HG03039 (cell line): ENCODE data around the gene CYP4A22.
"Not testable (repeated sequence)": the region's sequence is repeated elsewhere in the genome, so short reads cannot be mapped to it uniquely, and the experiment has no call there.

Source experiments
- ATAC-seq: cut with Tn5 transposase; IDR thresholded peaks from one replicate; pipeline ENCODE4 v1.9.1; 2021; ENCODE audit warnings: mild to moderate bottlenecking, moderate library complexity; ENCODE audit not compliant: unreplicated experiment

CYP4A22 gene, protein sequence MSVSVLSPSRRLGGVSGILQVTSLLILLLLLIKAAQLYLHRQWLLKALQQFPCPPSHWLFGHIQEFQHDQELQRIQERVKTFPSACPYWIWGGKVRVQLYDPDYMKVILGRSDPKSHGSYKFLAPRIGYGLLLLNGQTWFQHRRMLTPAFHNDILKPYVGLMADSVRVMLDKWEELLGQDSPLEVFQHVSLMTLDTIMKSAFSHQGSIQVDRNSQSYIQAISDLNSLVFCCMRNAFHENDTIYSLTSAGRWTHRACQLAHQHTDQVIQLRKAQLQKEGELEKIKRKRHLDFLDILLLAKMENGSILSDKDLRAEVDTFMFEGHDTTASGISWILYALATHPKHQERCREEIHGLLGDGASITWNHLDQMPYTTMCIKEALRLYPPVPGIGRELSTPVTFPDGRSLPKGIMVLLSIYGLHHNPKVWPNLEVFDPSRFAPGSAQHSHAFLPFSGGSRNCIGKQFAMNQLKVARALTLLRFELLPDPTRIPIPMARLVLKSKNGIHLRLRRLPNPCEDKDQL

DNA sequence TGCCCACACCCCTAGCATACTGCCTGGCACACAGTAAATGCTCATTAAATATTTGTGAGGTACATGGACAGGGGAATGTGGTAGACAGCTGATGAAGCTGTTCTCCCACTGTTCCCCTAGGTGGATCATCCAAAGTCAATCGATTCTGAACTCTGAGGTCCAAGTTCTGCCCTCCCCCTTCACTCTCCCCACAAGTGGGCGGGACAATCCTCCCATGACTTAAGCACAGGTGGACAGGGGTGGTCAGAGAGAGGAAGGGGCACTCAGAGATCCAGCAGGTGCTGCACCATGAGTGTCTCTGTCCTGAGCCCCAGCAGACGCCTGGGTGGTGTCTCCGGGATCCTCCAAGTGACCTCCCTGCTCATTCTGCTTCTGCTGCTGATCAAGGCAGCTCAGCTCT lies at the start of gene CYP4A22:
TSS of gene CYP4A22 (plus strand) at position 244 of the 400 bp plus-strand sequence. CDS start at position 289, 45 bp downstream.
- ATAC-seq = no peak

DNA sequence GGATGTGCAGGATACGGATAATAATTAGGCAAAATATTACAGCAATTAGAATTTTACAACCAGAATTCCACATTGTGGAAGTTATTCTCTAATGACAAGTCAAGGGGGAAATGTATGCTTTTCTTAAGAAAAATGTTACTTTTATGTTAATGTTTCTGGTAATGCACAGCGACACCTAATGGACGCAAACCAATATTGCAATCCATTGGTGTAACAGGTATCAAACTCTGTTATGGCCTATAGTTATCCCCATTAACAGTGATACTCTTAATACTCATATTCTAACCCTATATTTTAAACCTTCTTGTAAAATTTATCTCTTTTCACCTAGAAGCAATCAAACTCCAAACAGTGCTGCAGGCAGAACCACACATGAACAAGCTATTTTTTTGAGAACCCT lies 47.9 kb upstream of the CYP4A22 start:
- not testable (repeated sequence) for ATAC-seq

DNA sequence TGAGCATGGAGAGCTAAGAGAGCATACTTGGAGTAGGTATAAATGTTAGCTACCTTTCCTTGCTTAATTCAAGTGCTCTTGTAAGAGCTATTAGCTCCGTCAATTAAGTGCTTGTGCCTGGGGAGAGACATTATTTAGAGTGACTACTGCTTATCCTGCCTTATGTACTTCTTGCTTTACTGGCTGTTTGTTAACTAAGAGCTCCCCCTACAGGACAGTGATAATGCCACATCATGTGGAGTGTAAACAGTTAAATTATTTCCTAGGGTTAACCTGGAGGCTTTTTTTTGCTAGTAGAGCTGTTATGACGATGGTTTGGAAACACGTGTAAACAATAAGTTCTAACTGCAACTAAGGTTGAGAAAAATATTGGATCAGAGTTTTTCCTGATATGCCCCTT lies 45.8 kb upstream of the CYP4A22 start:
- ATAC-seq = not testable (repeated sequence)

DNA sequence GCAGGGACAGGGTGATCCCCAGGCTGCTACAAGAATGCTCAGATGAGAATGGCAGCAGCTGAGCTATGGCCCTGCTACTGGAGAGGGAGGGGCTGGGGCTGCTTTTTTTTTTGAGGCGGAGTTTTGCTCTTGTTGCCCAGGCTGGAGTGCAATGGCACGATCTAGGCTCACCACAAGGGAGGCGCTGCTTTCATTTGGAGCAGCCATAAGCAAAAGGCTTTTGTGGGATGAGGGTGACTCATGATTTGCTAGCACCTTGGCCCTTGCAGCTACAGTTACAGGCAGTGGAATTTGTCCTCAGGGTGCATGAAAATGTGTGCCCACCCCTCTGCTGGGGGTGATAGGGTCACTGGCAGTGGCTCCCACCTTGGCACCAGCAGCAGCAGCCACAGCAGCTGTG lies 32.4 kb upstream of the CYP4A22 start:
- no peak for ATAC-seq

DNA sequence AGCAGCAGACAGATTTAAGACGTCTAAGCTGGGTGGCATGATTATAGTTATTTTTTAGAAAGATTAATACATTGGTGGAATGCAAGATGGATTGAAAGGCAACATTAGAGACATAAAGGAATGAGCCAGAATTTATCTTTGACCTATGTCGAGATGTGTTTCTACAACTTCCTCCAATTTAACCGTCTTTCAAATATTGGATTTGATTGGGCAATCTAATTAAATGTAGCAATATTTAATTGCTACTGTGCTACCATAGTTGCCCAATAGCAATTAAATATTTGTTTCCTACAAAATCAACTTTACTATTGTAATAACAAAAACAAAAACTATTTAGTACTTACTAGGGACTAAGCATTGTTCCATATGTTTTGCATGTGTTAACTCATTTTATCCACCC lies 30.4 kb upstream of the CYP4A22 start:
- no peak for ATAC-seq

DNA sequence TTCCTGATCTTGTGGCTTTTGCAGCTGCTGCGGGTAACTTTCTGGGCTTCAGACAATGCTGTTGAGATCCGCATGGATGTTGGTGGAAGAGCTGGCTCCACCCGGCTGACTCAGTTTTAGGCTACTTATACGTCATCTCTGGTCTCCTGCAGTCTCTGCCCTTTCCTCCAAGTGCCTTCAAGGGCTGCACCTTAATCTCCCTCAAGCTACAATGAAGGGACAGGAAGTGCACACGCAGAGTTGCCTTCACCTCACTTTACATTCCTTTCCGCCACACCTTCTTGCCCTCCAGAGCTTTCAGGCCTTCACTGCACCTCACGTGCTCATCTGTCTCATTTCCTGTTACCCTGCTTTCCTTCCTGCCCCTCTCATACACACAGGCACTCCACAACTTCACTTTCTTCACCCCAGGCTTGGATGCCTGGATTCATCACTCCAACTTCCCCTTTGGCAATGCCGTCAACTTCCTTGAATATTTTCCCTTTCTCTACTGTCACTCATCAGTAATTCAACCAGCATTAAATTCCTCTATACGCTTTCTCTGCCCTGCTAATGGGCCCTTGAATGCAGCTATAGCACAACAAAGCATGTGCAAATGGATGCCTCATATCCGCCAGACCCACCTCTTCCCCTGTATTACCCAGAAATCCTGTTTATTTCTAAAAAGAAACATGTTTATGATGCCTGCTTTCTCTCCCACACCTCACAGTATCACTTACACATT lies 29.2 kb upstream of the CYP4A22 start:
- ATAC-seq = not testable (repeated sequence)

DNA sequence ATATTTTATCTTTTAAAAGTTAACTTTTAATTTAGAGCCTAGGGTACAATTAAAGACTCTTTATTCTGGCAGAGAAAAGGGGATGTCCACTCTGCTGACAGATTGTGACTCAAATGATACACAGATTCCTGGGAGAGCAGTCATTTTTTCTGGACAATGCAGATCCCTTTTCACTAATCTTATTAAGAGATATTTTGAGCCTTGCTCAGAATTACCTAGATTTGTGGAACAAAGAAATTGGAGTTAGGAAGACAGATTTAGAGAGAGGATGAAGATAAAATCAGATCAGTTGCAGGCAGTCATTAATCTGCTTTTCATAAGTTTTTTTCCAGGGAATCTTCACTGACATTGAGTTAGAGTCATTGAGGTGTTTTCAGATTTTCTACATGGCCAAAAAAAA lies 27.8 kb upstream of the CYP4A22 start:
- not testable (repeated sequence) for ATAC-seq

DNA sequence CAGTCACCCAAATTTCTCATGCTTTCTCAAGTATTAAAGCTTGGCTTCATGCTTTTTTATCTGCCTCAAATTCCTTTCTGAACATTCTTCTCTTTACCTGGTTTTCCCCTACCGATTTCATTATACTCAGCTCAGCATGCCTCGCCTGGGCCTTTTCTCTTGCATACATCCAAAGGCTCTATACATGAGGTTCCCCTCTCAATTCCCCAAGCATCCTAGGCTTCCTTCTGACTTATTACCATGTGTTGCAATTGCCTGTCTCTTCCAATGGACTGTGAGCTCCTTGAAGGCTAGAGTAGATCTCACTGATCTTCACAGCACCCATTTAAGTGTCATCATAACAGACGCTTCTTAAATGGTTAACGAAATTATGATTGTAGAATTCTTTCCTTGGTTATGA lies 24.1 kb upstream of the CYP4A22 start:
- ATAC-seq = no peak

DNA sequence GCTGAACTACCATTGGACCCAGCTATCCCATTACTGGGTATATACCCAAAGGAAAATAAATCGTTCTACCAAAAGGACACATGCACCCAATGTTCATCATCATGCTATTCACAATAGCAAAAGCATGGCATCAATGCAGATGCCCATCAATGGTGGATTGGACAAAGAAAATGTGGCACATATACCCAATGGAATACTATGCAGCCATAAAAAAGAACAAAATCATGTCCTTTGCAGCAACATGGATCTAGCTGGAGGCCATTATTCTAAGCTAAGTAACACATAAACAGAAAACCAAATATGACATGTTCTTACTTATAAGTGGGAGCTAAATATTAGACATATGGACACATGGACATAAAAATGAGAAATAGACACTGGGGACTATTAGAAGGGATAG lies 16.2 kb upstream of the CYP4A22 start:
- not testable (repeated sequence) for ATAC-seq

DNA sequence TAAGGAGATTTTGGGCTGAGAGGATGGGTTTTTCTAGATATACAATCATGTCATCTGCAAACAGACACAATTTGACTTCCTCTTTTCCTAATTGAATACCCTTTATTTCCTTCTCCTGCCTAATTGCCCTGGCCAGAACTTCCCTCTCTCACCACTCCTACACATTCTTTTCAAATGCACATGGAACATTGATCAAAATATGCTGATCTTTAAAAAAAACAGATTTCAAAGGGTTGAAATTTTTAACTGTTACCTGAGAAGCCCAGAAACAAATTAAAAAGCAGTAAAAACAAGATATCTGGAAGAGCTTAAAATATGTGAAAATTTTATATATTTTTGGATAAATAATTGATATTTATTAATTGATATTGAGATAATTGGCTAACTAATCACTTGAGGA lies 12.4 kb upstream of the CYP4A22 start:
- ATAC-seq = not testable (repeated sequence)

DNA sequence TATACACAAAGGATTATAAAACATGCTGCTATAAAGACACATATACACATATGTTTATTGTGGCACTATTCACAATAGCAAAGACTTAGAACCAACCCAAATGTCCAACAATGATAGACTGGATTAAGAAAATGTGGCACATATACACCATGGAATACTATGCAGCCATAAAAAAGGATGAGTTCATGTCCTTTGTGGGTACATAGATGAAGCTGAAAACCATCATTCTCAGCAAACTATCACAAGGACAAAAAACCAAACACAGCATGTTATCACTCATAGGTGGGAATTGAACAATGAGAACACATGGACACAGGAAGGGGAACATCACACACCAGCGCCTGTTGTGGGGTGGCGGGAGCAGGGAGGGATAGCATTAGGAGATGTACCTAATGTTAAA lies 10.2 kb upstream of the CYP4A22 start:
- ATAC-seq = not testable (repeated sequence)

DNA sequence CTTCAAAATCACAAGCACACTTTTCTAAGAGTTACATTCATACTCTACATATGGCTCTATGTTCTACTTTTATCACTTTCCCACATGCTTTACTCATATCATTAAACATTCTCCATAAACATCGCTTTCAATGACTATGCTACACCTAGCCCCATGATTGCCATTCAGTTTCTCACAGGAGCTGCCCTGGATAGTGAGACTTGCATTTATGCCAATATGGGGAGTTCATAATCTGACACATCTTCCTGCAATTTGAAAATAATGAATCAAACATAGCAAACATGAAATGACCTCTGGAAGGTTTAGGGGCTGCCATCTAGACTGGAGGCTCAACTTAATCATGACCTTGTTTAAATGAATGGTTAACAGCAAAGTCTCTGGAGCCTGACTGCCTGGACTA lies 9.0 kb upstream of the CYP4A22 start:
- no peak for ATAC-seq

DNA sequence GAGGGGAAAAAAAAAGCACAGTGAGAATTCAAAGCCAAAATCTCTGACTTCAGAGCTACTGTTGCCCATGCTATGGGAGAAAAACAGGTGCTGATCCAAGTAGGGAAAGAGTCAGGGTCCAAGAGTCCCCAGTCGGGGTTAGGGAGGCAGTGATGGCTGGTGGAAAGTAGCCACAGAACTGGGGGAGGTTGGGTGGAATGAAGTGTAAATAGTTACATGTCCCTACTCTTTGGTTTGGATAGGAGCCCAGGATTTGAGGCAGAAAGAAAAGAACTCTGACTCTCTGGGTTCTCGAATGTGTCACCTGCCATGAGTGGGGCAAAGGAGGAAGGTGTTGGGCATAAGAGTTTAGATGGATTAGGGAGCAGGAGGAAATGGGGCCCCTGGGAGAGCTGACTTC lies 8.4 kb upstream of the CYP4A22 start:
- not testable (repeated sequence) for ATAC-seq

DNA sequence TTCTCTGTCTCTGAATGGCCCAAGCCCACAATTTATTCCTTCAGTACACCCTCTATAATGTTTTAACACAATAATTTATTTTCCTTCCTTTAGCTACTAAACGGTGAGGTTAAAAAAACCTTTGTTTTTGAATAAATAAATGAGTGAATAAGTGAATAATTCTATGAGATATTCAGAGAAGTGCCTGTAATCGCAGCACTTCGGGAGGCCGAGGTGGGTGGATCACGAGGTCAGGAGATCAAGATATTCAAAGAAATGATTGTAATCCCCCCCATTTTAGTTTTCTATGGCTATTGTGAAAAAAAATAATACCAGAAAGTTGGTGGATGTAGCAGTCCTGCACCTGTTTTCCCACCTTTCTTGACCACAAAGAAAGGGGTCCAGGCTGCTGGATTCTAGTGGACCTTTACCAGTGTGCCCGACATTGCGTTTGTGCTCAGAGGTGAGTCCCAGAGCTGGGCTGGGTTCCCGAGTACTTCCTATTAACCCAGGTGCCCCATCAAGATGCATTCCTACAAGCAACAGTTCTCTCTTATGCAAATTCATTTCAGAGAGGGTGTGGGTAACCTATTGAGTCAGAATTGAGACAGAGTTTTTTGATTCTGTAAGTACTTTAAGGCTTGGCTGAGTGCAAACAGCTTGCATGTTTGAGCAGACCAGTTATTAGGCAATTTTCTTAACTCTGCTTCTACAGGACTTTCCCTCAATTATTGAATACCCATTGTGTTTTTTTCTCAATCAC lies 7.6 kb upstream of the CYP4A22 start:
- not testable (repeated sequence) for ATAC-seq

DNA sequence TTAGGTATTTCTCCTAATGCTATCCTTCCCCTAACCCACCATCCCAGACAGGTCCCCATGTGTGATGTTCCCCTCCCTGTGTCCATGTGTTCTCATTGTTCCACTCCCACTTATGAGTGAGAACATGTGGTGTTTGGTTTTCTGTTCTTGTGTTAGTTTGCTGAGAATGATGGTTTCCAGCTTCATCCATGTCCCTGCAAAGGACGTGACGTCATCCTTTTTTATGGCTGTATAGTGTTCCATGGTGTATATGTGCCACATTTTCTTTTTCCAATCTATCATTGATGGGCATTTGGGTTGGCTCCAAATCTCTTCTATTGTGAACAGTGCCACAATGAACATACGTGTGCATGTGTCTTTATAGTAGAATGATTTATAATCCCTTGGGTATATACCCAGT lies 4.6 kb upstream of the CYP4A22 start:
- ATAC-seq = not testable (repeated sequence)

DNA sequence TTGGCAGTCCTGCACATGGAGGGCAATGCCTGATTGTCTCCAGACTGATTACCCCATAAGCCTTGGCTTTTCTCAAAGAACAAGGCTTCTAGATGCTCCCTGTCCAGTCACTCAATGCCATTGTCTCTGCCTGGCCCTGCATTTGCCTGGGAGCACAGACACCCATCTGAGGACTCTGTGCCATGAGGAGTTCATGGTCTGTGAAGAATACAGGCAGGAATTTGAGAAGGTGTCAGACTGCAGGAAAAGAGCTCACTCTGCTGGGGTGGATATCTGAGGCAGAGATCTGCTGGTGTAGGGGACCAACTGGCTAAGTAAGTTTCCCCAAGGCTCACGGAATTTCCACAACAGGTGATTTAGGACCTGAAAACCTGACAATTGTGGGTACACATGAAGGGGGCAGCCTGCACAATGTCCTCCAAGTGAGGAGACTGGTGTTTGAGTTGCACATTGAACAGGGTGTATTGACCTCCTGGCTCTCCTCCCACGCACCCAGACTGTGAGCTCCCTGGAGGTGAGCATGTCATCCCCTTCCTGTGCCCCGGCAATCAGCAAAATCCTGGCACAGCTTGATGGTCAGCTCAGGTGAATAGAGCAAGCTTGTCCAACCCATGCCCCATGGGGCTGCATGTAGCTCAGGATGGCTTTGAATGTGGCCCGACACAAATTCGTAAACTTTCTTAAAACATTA lies 829 bp downstream of the CYP4A22 start:
- no peak for ATAC-seq

DNA sequence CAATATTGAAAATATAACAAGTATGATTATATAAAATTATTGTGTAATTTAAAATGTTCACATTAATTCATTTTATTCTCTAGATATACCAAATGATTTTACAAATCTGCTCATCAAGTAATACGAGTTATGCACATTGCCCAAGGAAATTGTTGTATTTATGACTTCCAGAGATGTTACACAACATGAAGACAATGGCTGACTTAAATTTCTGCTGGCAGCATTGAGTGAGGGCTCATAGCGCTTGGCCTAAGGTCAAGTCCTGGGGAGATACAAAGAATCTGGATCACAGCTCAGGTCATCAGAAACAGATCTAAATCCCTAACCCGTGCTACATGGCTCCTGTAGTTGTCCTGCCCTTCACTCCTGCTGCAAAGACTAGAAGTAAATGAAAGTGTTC lies 3.1 kb downstream of the CYP4A22 start:
- ATAC-seq = not testable (repeated sequence)

DNA sequence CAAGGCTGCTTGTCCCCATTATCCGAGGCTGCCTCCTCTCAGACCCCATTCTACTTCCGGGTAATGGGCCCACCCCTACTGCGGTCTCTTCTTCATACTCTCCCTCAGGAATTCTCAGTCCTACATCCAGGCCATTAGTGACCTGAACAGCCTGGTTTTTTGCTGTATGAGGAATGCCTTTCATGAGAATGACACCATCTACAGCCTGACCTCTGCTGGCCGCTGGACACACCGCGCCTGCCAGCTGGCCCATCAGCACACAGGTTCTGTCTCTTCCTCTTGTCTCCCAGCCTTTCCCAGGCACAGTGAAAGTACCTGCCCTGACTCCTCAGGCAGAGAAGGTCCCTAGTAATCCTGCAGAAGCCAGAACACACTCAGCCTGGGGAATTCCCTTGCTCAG lies 6.4 kb downstream of the CYP4A22 start:
- not testable (repeated sequence) for ATAC-seq

DNA sequence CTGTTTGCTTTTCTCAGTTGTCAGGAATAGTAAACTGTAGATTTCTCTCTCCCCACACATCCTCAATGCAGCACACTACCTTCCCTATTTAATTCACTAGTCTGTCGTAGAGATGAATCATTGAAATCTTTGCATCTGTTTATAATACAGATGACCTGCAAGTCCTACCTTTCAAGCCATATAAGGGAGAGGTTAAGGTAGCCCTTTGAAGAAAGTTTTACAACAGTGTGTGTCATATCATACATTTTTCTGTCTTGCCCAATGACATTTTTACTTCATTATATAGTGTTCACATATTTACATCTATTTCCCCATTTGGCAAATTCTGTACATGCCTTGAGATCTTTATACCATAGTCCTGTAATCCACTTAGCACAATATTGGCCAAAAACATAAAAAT lies 9.3 kb downstream of the CYP4A22 start:
- ATAC-seq = not testable (repeated sequence)

DNA sequence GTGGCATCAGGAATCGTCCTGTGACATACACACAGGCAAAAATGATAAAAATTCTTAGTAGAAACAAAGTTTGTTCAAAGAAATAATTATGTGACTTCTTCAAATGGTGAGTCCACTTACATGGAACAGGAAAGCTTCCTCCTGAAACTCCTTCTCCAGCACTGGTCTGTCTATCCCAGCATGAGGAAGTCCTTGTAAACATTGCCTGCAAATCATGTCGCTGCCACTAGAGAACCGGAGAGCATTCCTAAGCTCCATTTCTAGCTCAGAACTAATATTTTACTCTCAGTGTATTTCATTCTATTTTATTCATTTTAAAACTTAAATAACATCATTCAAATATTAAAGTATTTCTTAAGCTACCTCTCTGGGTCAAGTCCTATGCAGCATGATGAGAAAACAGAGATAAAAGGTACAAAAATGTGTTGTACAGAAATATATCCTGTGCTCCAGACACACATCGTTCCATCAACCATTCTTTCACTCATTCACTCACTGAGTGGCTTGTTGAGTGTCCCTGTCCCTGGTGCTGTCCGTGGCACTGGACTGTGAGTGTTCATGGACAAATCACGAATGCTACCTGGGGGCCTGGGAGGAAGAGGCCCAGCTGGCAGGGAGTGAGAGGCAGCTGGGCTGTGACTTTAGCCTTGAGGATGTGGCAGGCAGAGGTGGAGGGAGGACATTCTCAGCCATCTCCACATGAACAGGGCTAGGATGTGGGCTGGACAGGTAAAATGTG lies 10.0 kb downstream of the CYP4A22 start:
- no peak for ATAC-seq
